HEK293 (cell line): ENCODE data around the gene APPBP2.

Experiments used
- CTCF ChIA-PET: fragments of 350-600 bp; formaldehyde crosslinking; extraction: SDS; loops from one replicate; lab custom pipeline; 2021; ENCODE audit warnings: antibody characterized with exemption; lab: Yijun Ruan, JAX
- POLR2A ChIA-PET: fragments of 300-600 bp; formaldehyde crosslinking; extraction: SDS; loops from one replicate; lab custom pipeline; 2020; ENCODE audit warnings: antibody characterized with exemption, inconsistent platforms; lab: Yijun Ruan, JAX
- H3K27ac ChIP-seq: fragments of 200-500 bp; sonication (Bioruptor generic); 2 replicates; pipeline ENCODE4 v1.5.1; 2014; ENCODE audit warnings: low read depth, low read length, control low read depth, inconsistent platforms; ENCODE audit errors: extremely low read depth
- H3K36me3 ChIP-seq, 2 experiments: fragments of 200-500 bp in 1 of 2; sonication (Bioruptor generic) in 1 of 2; 1 replicate in 1 of 2; 2 replicates in 1 of 2; pipeline ENCODE4 v1.5.1; 2014 to 2017; ENCODE audit warnings: inconsistent platforms in 2 of 2, low read length in 2 of 2; ENCODE audit not compliant: control insufficient read depth in 2 of 2, insufficient read depth in 1 of 2
- H3K4me1 ChIP-seq: fragments of 200-500 bp; sonication (Bioruptor generic); 2 replicates; pipeline ENCODE4 v1.5.1; 2014; ENCODE audit warnings: mild to moderate bottlenecking, low read length, inconsistent platforms; ENCODE audit not compliant: control insufficient read depth, insufficient read depth
- H3K4me3 ChIP-seq: 2 replicates; pipeline ENCODE4 v1.5.1; 2011; ENCODE audit warnings: low read depth, mild to moderate bottlenecking, control low read depth, low read length, moderate library complexity
- H3K9me3 ChIP-seq: fragments of 200-500 bp; sonication (Bioruptor generic); 2 replicates; pipeline ENCODE4 v1.5.1; 2014; ENCODE audit warnings: low read depth, low read length, inconsistent platforms; ENCODE audit not compliant: control insufficient read depth, insufficient read depth
- GFI1B ChIP-seq: fragments of 450-650 bp; formaldehyde crosslinking; IDR thresholded peaks from 2 replicates; pipeline ENCODE4 v1.5.1; 2016; ENCODE audit warnings: missing biosample characterization, missing genetic modification characterization
- HOXA7 ChIP-seq: sonication (generic); formaldehyde crosslinking; IDR thresholded peaks from 2 replicates; pipeline ENCODE4 v1.8.1; 2022; ENCODE audit warnings: missing genetic modification reagents, borderline replicate concordance
- PRDM4 ChIP-seq: fragments of 450-650 bp; formaldehyde crosslinking; IDR thresholded peaks from 2 replicates; pipeline ENCODE4 v1.5.1; 2017; ENCODE audit warnings: missing biosample characterization, missing genetic modification characterization
- SETDB1 ChIP-seq: IDR thresholded peaks from one replicate; pipeline ENCODE4 v1.6.1; 2017; ENCODE audit warnings: mild to moderate bottlenecking, low read length, moderate library complexity, mixed read lengths; ENCODE audit not compliant: insufficient read length
- ZBTB7A ChIP-seq: fragments of 450-650 bp; formaldehyde crosslinking; IDR thresholded peaks from 2 replicates; pipeline ENCODE4 v1.5.1; 2016; ENCODE audit warnings: low read depth, missing biosample characterization, missing genetic modification characterization
- ZIC2 ChIP-seq: fragments of 450-650 bp; formaldehyde crosslinking; IDR thresholded peaks from 2 replicates; pipeline ENCODE4 v1.5.1; 2016; ENCODE audit warnings: missing biosample characterization, missing genetic modification characterization
- ZNF169 ChIP-seq: fragments of 450-650 bp; formaldehyde crosslinking; IDR thresholded peaks from 2 replicates; pipeline ENCODE4 v1.5.1; 2016; ENCODE audit warnings: missing biosample characterization, missing genetic modification characterization
- ZNF174 ChIP-seq: fragments of 450-650 bp; formaldehyde crosslinking; IDR thresholded peaks from 2 replicates; pipeline ENCODE4 v1.5.0; 2017; ENCODE audit warnings: missing biosample characterization, mild to moderate bottlenecking, missing genetic modification characterization
- ZNF274 ChIP-seq, 2 experiments: fragments of 200-500 bp in 1 of 2; fragments of 450-650 bp in 1 of 2; sonication (Bioruptor generic) in 1 of 2; formaldehyde crosslinking in 1 of 2; IDR thresholded peaks; 2 replicates each; pipeline versions ENCODE4 v1.5.1 to v1.6.1; 2014 to 2016; ENCODE audit warnings: borderline replicate concordance in 1 of 2, inconsistent platforms in 1 of 2, low read length in 1 of 2, missing biosample characterization in 1 of 2, missing genetic modification characterization in 1 of 2
- ZNF280C ChIP-seq: fragments of 450-650 bp; formaldehyde crosslinking; IDR thresholded peaks from 2 replicates; pipeline ENCODE4 v1.5.1; 2016; ENCODE audit warnings: missing biosample characterization, missing genetic modification characterization
- ZNF391 ChIP-seq: fragments of 450-650 bp; formaldehyde crosslinking; IDR thresholded peaks from 2 replicates; pipeline ENCODE4 v1.5.1; 2016; ENCODE audit warnings: low read depth, missing biosample characterization, missing genetic modification characterization, borderline replicate concordance
- ZNF423 ChIP-seq: fragments of 450-650 bp; formaldehyde crosslinking; IDR thresholded peaks from 2 replicates; pipeline ENCODE4 v1.5.1; 2016; ENCODE audit warnings: missing biosample characterization, missing genetic modification characterization
- ZNF510 ChIP-seq: fragments of 450-650 bp; formaldehyde crosslinking; IDR thresholded peaks from 2 replicates; pipeline ENCODE4 v1.5.1; 2018; ENCODE audit warnings: mild to moderate bottlenecking, missing genetic modification characterization, missing biosample characterization; ENCODE audit not compliant: insufficient replicate concordance
- ZNF529 ChIP-seq: fragments of 450-650 bp; formaldehyde crosslinking; IDR thresholded peaks from 2 replicates; pipeline ENCODE4 v1.5.1; 2017; ENCODE audit warnings: missing genetic modification characterization, missing biosample characterization; ENCODE audit not compliant: insufficient replicate concordance
- ZNF558 ChIP-seq: fragments of 450-650 bp; formaldehyde crosslinking; IDR thresholded peaks from 2 replicates; pipeline ENCODE4 v1.5.1; 2016; ENCODE audit warnings: missing biosample characterization, missing genetic modification characterization
- ZNF626 ChIP-seq: fragments of 450-650 bp; sonication (Bioruptor Pico); formaldehyde crosslinking; IDR thresholded peaks from 2 replicates; pipeline ENCODE4 v1.5.1; 2018; ENCODE audit warnings: missing biosample characterization, missing genetic modification characterization, inconsistent platforms
- ZNF777 ChIP-seq: fragments of 450-650 bp; formaldehyde crosslinking; IDR thresholded peaks from 2 replicates; pipeline ENCODE4 v1.5.1; 2017; ENCODE audit warnings: missing biosample characterization, missing genetic modification characterization, borderline replicate concordance
- ZSCAN30 ChIP-seq: fragments of 450-650 bp; IDR thresholded peaks from 2 replicates; pipeline ENCODE4 v1.5.1; 2018; ENCODE audit warnings: missing biosample characterization, mild to moderate bottlenecking, missing genetic modification characterization, moderate library complexity
- TF ChIP-seq, protein P1 (sequence below): fragments of 450-650 bp; formaldehyde crosslinking; IDR thresholded peaks from 2 replicates; pipeline ENCODE4 v1.5.1; 2016; ENCODE audit warnings: missing biosample characterization, missing genetic modification characterization, borderline replicate concordance
- TF ChIP-seq, protein P2 (sequence below): fragments of 450-650 bp; formaldehyde crosslinking; IDR thresholded peaks from 2 replicates; pipeline ENCODE4 v1.5.1; 2016; ENCODE audit warnings: missing biosample characterization, missing genetic modification characterization
- TF ChIP-seq, protein P3 (sequence below): fragments of 450-650 bp; formaldehyde crosslinking; IDR thresholded peaks from 2 replicates; pipeline ENCODE4 v1.5.1; 2016; ENCODE audit warnings: missing biosample characterization, missing genetic modification characterization

APPBP2 gene

DNA sequence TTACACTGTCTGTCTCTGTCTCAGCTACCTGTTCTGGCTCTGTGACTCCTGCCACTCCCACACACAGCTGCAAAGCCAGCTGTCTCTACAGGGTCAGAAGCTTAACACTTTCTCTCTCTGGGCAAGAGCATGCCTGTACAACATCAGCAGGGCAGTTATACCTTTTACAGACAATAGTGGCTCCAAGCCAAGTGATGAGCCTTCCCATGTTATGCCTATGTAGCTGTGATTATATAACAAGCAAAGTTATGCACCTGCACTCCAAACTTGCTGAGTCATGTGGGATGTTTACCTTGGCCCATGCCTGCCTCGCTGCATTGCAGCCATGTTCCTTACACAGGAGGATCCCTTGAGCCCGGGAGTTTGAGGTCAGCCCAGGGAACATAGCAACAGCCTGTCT is 31.8 kb upstream of the APPBP2 start (continued):
- TF ChIP-seq, protein P1, sequence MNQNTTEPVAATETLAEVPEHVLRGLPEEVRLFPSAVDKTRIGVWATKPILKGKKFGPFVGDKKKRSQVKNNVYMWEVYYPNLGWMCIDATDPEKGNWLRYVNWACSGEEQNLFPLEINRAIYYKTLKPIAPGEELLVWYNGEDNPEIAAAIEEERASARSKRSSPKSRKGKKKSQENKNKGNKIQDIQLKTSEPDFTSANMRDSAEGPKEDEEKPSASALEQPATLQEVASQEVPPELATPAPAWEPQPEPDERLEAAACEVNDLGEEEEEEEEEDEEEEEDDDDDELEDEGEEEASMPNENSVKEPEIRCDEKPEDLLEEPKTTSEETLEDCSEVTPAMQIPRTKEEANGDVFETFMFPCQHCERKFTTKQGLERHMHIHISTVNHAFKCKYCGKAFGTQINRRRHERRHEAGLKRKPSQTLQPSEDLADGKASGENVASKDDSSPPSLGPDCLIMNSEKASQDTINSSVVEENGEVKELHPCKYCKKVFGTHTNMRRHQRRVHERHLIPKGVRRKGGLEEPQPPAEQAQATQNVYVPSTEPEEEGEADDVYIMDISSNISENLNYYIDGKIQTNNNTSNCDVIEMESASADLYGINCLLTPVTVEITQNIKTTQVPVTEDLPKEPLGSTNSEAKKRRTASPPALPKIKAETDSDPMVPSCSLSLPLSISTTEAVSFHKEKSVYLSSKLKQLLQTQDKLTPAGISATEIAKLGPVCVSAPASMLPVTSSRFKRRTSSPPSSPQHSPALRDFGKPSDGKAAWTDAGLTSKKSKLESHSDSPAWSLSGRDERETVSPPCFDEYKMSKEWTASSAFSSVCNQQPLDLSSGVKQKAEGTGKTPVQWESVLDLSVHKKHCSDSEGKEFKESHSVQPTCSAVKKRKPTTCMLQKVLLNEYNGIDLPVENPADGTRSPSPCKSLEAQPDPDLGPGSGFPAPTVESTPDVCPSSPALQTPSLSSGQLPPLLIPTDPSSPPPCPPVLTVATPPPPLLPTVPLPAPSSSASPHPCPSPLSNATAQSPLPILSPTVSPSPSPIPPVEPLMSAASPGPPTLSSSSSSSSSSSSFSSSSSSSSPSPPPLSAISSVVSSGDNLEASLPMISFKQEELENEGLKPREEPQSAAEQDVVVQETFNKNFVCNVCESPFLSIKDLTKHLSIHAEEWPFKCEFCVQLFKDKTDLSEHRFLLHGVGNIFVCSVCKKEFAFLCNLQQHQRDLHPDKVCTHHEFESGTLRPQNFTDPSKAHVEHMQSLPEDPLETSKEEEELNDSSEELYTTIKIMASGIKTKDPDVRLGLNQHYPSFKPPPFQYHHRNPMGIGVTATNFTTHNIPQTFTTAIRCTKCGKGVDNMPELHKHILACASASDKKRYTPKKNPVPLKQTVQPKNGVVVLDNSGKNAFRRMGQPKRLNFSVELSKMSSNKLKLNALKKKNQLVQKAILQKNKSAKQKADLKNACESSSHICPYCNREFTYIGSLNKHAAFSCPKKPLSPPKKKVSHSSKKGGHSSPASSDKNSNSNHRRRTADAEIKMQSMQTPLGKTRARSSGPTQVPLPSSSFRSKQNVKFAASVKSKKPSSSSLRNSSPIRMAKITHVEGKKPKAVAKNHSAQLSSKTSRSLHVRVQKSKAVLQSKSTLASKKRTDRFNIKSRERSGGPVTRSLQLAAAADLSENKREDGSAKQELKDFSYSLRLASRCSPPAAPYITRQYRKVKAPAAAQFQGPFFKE (tag by site-specific recombination): no peak
- peak; percentile 97 for TF ChIP-seq SETDB1
- no peak for TF ChIP-seq HOXA7
- peak; percentile 85 for TF ChIP-seq ZNF529
- TF ChIP-seq ZNF169 (tag by site-specific recombination): peak; percentile 79; the same call in 1 of the 2 replicates
- TF ChIP-seq ZNF174: no peak
- TF ChIP-seq ZNF274 (IDR thresholded peaks at IDR 0.05; ENCODE audit: low read length): no peak
- no peak for TF ChIP-seq ZNF274 (tag by site-specific recombination; IDR thresholded peaks at IDR 0.05; ENCODE audit: borderline replicate concordance)
- 0 out of 2 replicates have a peak, but pooled peaks have one; percentile 51 for TF ChIP-seq ZNF391 (tag by site-specific recombination)
- no peak for TF ChIP-seq ZNF280C (tag by site-specific recombination)
- no peak for TF ChIP-seq ZIC2 (tag by site-specific recombination)
- TF ChIP-seq, protein P2, sequence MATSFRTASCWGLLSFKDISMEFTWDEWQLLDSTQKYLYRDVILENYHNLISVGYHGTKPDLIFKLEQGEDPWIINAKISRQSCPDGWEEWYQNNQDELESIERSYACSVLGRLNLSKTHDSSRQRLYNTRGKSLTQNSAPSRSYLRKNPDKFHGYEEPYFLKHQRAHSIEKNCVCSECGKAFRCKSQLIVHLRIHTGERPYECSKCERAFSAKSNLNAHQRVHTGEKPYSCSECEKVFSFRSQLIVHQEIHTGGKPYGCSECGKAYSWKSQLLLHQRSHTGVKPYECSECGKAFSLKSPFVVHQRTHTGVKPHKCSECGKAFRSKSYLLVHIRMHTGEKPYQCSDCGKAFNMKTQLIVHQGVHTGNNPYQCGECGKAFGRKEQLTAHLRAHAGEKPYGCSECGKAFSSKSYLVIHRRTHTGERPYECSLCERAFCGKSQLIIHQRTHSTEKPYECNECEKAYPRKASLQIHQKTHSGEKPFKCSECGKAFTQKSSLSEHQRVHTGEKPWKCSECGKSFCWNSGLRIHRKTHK: peak; percentile 57; the same call in 1 of the 2 replicates
- TF ChIP-seq ZNF626 (tag by site-specific recombination): peak; percentile 99
- peak; percentile 10 for TF ChIP-seq ZNF510 (tag by site-specific recombination)
- TF ChIP-seq ZSCAN30 (tag by site-specific recombination): no peak

GRCh38 chr17:60555786-60556185 is 29.7 kb upstream of the APPBP2 start:
- Histone ChIP-seq H3K4me3 (no peak overlapping the region), H3K9me3 (no peaks in the 10 kb centered on the region; the same call in 1 of the 2 replicates), H3K4me1 (no peaks in the 10 kb centered on the region), H3K27ac (no peak overlapping the region), H3K36me3 (no peaks in the 10 kb centered on the region)
- CTCF ChIA-PET: interaction anchor here (0.6 to 4.7 kb wide), 2 partner anchors 14 kb away, joined by 3 to 28 read pairs; no protein-coding TSS in a partner anchor
- POLR2A ChIA-PET: no interaction called here
- no peak for TF ChIP-seq ZNF558 (tag by site-specific recombination)
- TF ChIP-seq ZNF423 (tag by site-specific recombination): no peak
- TF ChIP-seq GFI1B: no peak
- TF ChIP-seq, protein P3, sequence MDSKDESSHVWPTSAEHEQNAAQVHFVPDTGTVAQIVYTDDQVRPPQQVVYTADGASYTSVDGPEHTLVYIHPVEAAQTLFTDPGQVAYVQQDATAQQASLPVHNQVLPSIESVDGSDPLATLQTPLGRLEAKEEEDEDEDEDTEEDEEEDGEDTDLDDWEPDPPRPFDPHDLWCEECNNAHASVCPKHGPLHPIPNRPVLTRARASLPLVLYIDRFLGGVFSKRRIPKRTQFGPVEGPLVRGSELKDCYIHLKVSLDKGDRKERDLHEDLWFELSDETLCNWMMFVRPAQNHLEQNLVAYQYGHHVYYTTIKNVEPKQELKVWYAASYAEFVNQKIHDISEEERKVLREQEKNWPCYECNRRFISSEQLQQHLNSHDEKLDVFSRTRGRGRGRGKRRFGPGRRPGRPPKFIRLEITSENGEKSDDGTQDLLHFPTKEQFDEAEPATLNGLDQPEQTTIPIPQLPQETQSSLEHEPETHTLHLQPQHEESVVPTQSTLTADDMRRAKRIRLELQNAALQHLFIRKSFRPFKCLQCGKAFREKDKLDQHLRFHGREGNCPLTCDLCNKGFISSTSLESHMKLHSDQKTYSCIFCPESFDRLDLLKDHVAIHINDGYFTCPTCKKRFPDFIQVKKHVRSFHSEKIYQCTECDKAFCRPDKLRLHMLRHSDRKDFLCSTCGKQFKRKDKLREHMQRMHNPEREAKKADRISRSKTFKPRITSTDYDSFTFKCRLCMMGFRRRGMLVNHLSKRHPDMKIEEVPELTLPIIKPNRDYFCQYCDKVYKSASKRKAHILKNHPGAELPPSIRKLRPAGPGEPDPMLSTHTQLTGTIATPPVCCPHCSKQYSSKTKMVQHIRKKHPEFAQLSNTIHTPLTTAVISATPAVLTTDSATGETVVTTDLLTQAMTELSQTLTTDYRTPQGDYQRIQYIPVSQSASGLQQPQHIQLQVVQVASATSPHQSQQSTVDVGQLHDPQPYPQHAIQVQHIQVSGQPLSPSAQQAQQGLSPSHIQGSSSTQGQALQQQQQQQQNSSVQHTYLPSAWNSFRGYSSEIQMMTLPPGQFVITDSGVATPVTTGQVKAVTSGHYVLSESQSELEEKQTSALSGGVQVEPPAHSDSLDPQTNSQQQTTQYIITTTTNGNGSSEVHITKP (tag by site-specific recombination): no peak
- no peak for TF ChIP-seq ZBTB7A
- TF ChIP-seq ZNF777 (tag by site-specific recombination): no peak
- no peak for TF ChIP-seq PRDM4
